Activated CD8-positive, alpha-beta memory T cell treated with anti-CD3 and anti-CD28 coated beads for 24 hours (primary cell): ENCODE results near the gene SET.
"Not testable (repeated sequence)": the region's sequence is repeated elsewhere in the genome, so short reads cannot be mapped to it uniquely, and the experiment has no call there.

Experiments used
- DNase-seq: peaks from one replicate; pipeline ENCODE4 v3.0.0-alpha.2; 2020

Gene SET, protein sequence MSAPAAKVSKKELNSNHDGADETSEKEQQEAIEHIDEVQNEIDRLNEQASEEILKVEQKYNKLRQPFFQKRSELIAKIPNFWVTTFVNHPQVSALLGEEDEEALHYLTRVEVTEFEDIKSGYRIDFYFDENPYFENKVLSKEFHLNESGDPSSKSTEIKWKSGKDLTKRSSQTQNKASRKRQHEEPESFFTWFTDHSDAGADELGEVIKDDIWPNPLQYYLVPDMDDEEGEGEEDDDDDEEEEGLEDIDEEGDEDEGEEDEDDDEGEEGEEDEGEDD

DNA sequence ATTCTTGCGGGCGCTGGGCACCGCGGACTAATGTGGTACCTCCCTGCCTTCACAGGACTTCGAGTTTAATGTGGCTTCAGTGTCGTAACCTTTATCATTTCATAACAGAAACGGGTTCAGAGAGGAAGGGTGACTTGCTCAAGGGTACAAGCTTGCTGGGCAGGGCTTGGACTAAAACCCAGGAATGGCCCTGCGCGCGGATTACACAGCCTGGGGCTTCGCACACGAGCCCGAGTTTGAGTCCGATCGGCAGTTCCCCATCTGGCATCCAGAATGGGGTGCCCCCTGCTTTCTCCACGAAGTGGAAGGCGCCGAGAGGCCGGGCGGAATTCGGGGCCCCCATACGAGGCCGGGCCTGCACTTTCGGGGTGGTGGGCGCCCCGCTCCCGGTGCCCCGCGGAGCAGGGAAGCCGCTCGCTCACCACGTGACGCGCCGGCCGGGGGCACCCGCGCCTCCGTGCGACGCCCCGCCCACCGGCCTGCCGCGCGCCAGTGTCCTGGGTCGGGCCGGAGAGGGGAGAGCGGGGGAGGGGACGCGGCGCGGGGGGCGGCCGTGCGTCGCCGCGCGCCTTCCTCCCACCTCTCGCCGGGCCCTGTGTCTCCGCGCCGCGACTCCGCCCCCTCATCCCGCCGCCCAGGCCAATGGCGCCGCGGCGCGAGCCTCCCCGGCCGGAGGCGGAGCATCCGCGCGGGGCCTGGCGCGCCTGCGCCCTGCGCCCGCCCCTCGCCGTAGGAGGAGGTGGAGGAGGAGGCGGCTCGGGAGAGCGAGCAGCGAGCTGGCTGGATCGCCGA is at the start of gene SET:
Gene SET, plus strand, starts transcription at position 722 of the 792 bp plus-strand sequence. CDS start 361 bp downstream, outside the sequence.
- DNase-seq, result peak; percentile 94

DNA sequence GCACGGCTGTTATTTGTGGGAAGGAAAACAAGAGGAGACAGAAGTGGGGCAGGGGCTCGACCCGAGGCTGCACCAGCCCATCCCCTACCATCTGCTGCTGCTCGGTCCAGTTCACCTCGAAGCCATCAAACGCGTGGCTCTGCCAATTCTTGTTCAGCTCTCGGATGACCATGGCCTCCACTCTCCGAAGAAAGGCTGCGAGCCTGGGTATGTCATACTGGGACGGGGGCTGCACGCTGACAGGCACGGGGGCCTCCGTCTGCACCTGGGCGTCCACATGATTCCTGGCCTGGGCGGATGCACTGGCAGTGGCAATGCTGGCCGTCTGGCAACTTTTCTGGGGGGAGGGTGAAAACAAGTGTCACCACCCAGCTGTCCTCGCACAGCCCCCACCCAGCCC is 48.4 kb upstream of the SET start:
- DNase-seq, result no peak

DNA sequence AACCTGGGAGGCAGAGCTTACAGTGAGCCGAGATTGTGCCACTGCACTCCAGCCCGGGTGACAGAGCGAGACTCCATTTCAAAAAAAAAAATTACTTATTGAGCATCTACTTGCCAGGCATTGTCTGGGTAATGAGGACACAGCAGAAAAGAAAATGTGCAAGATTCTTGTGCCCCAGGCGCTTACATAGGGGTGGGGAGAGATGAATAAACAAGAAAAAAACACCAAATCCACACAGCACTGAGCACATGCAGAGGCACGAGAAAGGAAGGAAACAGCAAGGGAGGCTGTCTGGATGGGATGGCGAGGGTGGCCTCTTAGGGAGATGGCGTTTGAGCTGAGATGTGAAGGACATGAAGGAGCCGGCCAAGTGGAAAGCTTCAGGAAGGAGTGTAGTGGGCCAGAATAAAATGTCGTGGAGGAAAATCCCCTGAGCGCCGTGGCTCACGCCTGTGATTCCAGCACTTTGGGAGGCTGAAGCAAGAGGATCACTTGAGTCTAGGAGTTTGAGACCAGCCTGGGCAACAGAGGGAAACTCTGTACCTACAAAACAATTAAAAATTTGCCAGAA is 46.3 kb upstream of the SET start:
- no peak for DNase-seq

DNA sequence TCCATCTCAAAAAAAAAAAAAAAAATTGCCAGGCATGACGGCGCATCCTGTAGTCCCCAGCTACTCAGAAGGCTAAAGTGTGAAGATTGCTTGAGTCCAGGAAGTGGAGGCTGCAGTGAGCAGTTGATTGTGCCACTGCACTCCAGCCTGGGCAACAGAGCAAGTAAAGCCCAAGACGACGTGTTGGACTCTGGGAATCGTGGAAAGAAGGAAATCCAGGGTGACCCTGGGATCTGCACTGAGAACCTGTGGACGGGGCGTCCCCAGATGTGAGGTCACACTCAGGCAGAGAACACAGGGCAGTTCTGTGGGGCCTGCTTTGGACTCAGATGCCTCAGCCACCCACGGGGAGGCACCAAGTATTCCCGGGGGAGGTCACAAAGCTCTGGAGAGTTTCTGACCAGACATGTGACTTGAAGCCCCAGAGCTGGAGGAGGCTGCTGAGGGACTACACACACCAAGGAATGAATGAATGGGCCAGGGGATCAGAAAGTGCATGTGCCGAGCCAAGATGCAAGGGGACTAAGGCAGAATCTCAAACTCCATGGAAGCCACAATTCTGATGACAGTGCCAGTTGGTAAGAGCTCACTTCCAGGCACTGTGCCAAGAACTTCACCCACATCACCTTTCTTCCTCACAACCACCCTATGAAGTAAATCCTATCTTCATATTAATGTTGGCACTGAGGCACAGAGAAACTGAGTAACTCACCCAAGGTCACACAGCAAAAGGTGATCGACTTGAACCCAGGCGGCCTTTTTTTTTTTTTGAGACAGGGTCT is 45.3 kb upstream of the SET start:
- no peak for DNase-seq

DNA sequence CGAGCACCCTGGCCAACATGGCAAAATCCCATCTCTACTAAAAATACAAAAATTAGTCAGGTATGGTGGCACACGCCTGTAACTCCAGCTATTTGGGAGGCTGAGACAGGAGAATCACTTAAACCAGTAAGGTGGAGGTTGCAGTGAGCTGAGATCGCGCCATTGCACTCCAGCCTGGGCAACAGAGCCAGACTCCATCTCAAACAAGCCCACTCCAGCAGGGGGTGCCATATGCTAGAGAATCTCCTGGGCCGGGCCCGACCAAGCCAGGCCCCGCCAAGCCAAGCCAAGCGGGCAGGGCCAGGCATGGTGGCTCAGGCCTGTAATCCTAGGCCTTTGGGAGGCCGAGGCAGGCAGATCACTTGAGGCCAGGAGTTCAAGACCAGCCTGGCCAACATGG is 40.8 kb upstream of the SET start:
- DNase-seq, result peak; percentile 86

DNA sequence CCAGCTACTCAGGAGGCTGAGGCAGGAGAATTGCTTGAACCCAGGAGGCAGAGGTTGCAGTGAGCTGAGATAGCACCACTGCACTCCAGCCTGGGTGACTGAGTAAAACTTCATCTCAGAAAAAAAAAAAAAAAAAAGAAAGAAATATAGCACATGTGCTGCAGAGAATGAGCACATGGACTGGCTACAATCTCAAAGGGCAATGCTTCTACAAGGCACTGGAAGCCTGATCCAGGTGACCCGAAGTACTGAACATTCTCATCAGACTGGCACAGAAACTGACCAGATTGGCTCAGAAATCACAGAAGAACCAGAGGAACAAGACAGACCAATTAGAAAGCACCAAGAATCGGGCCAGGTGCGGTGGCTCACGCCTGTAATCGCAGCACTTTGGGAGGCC is 37.2 kb upstream of the SET start:
- no peak for DNase-seq

DNA sequence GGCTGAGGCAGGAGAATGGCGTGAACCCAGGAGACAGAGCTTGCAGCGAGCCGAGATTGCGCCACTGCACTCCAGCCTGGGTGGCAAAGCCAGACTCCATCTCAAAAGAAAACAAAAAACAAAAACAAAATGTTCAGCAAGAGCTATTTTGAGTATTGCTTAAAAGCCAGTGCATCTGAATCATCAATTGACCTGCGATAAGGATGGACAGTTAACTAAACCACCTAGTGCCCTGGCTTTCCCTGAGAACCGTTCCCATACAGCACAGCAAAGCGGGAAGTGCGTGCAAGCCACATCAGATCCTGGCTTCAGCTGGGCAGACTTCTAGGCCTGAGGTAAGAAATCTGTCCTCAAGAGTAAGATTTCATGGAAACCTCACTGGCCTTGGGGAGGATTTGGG is 35.1 kb upstream of the SET start:
- DNase-seq, result no peak

DNA sequence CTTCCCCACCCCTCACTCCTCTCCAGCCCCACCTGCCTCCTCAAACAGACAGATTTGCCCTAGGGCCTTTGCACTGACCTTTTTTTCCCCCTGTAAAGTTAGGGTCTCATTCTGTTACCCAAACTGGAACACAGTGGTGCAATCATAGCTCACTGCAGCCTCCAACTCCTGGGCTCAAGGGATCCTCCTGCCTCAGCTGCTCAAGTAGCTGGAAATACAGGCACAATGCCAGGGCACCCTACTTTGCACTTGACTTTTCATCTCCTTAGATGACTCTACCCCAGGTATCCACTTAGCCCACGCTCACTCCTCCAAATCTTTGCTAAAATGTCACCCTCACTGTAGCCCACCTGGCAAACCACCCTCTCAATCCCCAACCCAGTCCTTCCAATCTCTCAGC is 34.5 kb upstream of the SET start:
- DNase-seq, result no peak

DNA sequence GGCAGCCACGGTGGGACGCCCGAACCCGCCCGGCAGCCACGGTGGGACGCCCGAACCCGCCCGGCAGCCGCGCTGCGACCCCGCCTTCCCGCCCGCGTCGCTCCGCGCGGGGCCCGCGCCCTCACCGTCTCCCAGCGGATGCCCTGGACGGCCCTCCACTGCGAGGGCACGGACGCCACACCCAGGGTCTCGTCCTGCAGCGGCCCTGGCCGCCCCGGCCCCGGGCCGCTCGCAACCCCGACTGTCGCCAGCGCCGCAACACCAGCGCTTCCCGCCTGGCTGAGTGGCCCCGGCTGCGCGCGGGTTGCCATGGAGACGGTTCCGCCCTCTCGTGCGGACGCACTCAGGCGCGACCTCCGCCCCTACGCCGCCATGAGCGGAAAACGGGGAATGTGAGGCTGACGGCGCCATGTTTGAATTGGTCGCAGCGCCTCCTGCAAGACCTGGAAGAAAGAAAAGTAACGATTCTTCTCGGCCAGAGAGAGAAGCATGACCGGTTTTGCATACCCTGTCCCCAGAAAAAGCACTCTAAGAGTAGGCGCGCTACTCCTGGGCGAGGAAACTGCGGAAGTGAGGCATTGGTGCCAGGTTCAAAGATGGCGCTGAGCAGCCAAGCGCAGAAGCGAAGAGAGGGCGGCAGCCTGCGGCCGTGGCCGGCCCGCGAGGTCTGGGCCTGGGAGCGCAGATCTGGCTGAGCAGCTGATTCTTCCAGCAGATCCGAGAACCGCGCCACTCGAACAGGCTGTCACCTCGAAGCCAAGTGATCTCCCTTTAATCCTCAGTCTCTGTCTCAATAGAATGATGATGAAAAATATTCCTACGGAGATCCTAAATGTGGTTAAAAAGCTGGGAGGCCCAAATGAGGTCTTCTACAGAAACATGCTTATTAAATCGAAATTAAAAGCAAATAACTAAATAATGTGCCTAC is 32.3 kb upstream of the SET start, which contains the start of gene DYNC2I2:
Gene DYNC2I2, minus strand, starts transcription at position 432 of the 928 bp plus-strand sequence. Its CDS starts 121 bp downstream, at position 311.
- peak; percentile 97 for DNase-seq

DNA sequence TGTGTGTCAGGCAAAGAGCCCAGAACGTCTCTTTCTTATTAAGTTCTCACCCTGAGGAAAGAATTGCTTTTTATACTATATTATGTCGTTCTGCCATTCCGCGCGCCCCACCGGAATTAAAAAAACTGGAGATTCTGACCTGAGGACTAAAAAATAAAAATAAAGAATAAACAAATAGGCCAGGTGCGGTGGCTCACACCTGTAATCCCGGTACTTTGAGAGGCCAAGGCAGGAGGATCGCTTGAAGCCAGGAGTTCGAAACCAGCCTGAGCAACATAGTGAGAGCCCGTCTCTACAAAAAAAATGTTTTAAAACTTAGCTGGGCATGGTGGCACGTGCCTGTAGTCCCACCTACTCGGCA is 31.7 kb upstream of the SET start:
- DNase-seq, result no peak

DNA sequence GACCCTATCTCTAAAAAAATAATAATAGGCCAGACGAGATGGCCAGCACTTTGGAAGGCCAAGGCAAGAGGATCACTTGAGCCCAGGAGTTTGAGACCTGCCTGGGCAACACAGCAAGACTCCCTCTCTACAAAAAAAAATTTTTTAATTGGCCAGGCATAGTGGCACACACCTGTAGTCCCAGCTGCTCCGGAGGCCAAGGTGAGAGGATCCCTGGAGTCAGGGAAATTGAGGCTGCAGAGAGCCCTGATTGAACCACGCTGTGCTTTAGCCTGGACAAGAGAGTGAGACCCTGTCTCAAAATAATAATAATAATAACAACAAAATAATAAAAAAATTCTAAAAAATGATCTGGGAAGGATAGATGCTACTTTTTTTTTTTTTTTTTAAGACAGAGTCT is 31.2 kb upstream of the SET start:
- no peak for DNase-seq

DNA sequence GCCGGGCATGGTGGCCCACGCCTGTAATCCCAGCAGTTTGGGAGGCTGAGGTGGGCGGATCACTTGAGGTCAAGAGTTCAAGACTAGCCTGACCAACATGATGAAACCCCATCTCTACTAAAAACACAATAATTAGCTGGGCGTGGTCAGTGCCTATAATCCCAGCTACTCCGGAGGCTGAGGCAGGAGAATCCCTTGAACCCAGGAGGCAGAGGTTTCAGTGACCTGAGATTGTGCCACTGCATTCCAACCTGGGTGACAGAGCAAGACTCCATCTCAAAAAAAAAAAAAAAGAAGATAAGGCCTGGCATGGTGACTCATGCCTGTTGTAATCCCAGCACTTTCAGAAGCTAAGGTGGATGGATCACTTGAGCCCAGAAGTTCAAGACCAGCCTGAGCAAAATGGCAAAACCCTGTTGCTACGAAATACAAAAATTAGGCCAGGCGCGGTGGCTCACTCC is 22.5 kb upstream of the SET start:
- not testable (repeated sequence) for DNase-seq

DNA sequence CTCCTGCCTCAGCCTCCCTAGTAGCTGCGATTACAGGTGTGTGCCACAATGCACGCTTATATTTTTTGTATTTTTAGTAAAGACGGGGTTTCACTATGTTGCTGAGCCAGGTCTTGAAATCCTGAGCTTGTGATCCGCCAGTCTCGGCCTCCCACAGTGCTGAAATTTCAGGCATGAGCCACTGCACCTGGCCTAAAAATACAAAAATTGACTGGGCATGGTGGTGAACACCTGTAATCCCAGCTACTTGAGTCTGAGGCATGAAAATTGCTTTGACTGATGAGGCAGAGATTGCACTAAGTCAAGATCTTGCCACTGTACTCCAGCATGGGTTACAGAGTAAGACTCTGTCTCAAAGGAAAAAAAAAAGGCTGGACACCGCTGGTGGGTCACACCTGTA is 19.2 kb upstream of the SET start:
- no peak for DNase-seq

DNA sequence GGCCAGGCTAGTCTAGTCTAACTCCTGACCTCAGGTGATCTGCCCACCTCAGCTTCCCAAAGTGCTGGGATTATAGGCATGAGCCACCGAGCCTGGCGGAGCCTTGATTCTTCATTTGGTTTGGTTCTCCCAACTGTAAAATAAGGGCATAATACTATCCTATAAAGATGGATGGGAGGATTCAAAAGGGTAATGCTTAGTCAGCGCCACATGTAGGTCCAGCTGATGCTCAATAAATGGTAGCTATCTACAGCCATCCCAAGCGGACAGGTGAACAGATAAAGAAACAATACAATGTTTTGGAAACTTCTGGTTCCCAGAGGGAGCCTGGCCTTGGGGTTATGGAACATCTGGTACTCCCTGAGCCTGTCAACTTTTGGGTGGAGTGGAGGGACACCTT is 13.6 kb upstream of the SET start:
- DNase-seq, result no peak

DNA sequence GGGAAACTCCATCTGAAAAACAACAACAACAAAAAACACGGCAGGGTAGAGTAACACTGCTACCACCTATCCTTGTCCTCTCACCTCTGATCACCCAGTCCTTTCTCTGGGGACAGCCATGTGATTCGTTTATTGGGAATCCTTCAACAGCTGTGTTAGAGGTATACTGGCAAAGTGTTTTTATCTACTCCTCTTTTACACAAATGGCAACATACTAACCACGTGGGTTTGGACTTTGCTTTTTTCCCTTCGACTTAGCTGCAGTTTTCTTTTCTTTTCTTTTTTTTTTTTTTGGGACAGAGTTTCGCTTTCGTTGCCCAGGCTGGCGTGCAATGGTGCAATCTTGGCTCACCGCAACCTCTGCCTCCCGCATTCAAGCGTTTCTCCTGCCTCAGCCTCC is 11.2 kb upstream of the SET start:
- DNase-seq, result no peak

DNA sequence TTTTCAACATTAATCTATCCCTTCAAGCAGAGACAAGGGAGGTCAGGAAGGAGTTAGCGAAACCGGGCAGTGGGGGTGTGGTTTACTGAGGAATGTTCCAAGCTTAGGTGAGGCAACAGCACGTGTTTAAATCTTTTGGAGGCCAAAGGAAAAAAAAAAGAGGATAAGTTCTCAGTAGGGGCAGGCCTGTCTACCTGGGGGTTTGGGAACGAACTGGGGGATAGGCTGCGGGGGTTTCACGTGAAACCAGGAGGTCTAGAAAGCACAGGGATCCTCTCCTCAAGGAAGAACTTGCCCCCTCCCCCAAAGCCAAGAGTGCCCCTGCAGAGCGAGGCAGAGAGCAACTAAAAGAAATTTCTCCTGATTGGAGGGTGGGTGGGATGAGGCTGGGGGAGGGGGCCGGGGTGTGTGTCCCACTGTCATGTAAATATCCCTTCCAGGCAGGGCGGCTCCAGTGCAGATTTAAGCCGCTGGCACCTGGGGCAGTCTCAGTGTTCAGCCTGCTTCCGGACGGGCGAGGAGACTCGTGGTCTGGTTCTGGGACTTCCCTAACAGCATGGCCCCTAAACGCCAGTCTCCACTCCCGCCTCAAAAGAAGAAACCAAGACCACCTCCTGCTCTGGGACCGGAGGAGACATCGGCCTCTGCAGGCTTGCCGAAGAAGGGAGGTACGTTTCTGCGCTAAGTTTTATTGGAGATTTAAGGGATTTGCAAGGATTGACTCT is 5.5 kb upstream of the SET start:
- peak; percentile 80 for DNase-seq

DNA sequence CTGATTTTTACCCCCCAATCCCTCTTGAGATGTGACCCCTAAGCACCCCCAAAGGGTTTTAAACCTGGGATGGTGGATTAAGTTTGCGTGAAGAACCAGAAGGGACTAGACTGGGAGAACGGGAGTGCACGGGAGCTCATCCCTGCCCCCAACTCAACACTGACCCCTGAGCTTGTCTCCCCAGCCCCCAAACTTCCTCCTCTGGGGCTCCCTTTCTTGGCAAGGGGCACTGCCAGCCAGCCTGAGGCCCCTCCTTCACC is 5.0 kb upstream of the SET start:
- no peak for DNase-seq

DNA sequence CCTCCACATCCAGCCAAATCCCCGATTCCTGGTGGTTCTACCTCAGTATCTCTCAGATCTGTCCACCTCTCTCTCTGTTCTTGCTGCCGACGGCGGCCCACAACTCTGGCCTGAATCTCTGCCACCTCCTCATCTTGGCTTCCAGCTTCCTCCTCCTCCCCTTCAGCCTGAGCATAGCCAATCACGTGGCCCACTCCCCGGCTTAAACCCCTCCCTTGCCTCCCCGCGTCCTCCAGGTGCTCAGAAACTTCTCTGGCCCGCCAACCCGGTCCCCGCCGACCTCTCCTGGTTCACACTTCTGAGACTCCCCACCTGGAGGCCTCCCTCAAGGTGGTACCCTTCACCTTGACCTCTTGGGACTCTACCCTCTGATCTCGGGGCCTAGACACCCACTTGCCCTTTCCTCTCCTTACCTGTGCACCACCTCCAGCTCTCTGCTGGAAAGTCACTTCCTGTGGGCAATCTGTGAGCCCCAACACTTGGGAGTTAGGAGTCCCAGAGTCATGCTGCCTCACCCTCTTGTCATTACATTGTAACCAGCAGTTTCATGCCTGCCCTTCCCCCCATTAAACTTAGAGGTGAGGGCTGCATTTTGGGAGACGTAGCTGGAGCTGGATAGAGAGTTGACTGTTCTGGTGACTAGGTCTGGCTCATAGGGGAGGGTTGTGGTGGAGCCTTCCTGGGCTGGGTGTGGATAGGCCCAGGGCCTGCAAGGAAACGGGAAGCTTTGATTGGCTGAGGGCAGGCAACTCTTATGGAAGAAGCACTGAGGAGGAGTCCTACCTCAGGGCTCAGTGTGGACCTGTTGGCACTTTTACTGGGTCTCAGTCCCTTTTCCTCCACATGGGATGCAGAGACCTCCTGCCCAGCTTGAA is 4.5 kb upstream of the SET start:
- peak; percentile 87 for DNase-seq

DNA sequence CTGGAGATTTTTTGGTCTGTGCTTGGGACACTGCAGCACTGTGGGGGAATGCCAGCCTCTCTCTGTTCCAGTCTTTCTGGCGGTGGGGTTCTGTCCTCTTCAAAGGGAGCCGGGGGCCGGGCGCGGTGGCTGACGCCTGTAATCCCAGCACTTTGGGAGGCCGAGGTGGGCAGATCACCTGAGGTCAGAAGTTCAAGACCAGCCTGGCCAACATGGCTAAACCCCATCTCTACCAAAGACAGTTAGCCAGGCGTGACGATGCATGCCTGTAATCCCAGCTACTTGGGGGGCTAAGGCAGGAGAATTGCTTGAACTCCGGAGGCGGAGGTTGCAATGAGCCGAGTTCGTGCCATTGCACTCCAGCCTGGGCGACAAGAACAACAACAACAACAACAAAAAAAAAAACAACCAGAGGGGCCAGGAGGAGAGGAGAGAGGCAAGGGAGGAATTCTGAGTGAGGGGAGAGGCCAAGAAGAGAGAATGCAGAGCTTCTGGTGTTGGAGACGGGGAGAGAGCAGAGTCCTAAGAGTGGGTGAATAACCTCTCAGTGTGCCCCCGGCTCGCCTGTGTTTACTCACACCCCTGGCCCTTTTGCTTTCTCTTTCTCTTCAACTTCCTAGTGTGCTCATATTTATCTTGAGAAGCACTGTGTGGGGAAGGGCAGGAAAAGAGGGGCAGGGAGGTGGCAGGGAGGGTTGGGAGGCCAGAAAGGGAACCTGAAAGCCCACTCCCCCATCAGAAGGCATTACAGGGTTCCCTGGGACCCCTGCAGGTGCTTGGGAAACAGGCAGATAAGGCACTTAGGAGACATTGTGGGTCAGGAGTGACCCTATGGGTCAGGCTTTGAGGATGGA is 3.2 kb upstream of the SET start:
- DNase-seq, result peak; percentile 74

DNA sequence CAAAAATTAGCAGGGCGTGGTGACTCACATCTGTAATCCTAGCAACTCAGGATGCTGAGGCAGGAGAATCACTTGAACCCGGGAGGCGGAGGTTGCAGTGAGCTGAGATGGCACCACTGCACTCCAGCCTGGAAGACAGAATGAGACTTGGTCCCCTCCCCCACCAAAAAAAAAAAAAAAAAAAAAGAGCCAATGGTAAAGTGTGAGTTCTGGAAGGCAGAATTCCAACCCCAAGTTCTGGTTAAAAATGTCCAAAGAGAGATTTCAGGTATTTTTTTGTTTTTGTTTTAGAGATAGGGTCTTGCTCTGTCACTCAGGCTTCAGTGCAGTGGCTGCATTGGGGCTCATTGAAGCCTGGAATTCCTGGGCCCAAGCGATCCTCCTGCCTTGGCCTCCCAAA is 1.6 kb upstream of the SET start:
- no peak for DNase-seq
